Mesothelial cell of epicardium (in vitro differentiated cells): ENCODE results near the gene RFLNA. TPM values are rescaled to one million over a fixed set of nuclear protein-coding genes. Genes with fewer than 3 reads are reported as not detected.

Experiments
- DNase-seq, 2 experiments: peaks; one replicate each; pipeline ENCODE4 v3.0.0; 2021; ENCODE audit warnings: low spot score in 2 of 2; ENCODE audit not compliant: unreplicated experiment in 2 of 2
- H3K27ac Mint-ChIP-seq: 2 replicates; pipeline ENCODE4 v1.8.0; 2021; ENCODE audit warnings: mixed read lengths
- H3K27me3 Mint-ChIP-seq: 2 replicates; pipeline ENCODE4 v1.8.0; 2021; ENCODE audit warnings: low read depth, mixed read lengths
- H3K36me3 Mint-ChIP-seq: 2 replicates; pipeline ENCODE4 v1.8.0; 2021; ENCODE audit warnings: mixed read lengths
- H3K4me1 Mint-ChIP-seq: 2 replicates; pipeline ENCODE4 v1.8.0; 2021; ENCODE audit warnings: mixed read lengths
- H3K4me3 Mint-ChIP-seq: 2 replicates; pipeline ENCODE4 v1.8.0; 2021; ENCODE audit warnings: mild to moderate bottlenecking, moderate library complexity, mixed read lengths
- H3K9me3 Mint-ChIP-seq: 2 replicates; pipeline ENCODE4 v1.8.0; 2021; ENCODE audit warnings: mixed read lengths
- CTCF ChIP-seq: fragments of 200-600 bp; sonication (generic); IDR thresholded peaks from one replicate; pipeline ENCODE4 v1.5.0; 2021; ENCODE audit warnings: antibody characterized with exemption; ENCODE audit not compliant: unreplicated experiment
- total RNA-seq: library from RNA; stranded (reverse); gene quantifications from 3 replicates; pipeline ENCODE4 v1.2.1, GENCODE V29; 2021

RFLNA gene
- total RNA-seq, 1 donor from 2014 or later: 41.0 TPM

GRCh38 chr12:124347805-124348658, 53.1 kb downstream of the RFLNA start:
- Mint-ChIP-seq H3K36me3 (peaks cover 34% of the 10 kb centered on the region), H3K4me1 (no peaks in the 10 kb centered on the region), H3K4me3 (no peak overlapping the region), H3K9me3 (no peaks in the 10 kb centered on the region), H3K27me3 (no peaks in the 10 kb centered on the region), H3K27ac (no peak overlapping the region)
- no peak for DNase-seq
- peak; percentile 69 for TF ChIP-seq CTCF

GRCh38 chr12:124348659-124349380, 53.9 kb downstream of the RFLNA start:
- TF ChIP-seq CTCF: no peak
- Mint-ChIP-seq H3K9me3 (no peaks in the 10 kb centered on the region), H3K27me3 (no peaks in the 10 kb centered on the region), H3K4me3 (no peak overlapping the region), H3K36me3 (peaks cover 34% of the 10 kb centered on the region), H3K27ac (no peak overlapping the region), H3K4me1 (no peaks in the 10 kb centered on the region)
- no peak for DNase-seq

GRCh38 chr12:124350491-124350890, 55.6 kb downstream of the RFLNA start:
- H3K4me3 Mint-ChIP-seq: no peak overlapping the region
- no peak overlapping the region for H3K27ac Mint-ChIP-seq
- no peaks in the 10 kb centered on the region for H3K27me3 Mint-ChIP-seq
- H3K36me3 Mint-ChIP-seq: peaks cover 31% of the 10 kb centered on the region
- no peaks in the 10 kb centered on the region for H3K9me3 Mint-ChIP-seq
- H3K4me1 Mint-ChIP-seq: no peaks in the 10 kb centered on the region
- DNase-seq: no peak
- no peak for TF ChIP-seq CTCF

GRCh38 chr12:124351422-124351821, 56.5 kb downstream of the RFLNA start:
- H3K4me3 Mint-ChIP-seq: no peak overlapping the region
- TF ChIP-seq CTCF: no peak
- H3K36me3 Mint-ChIP-seq: peaks cover 29% of the 10 kb centered on the region
- DNase-seq: no peak
- H3K27ac Mint-ChIP-seq: no peak overlapping the region
- H3K27me3 Mint-ChIP-seq: no peaks in the 10 kb centered on the region
- no peaks in the 10 kb centered on the region for H3K9me3 Mint-ChIP-seq
- H3K4me1 Mint-ChIP-seq: no peaks in the 10 kb centered on the region

- Mint-ChIP-seq H3K36me3 (peaks cover 30% of the 10 kb centered on the region), H3K9me3 (no peaks in the 10 kb centered on the region), H3K4me3 (no peak overlapping the region), H3K4me1 (no peaks in the 10 kb centered on the region), H3K27me3 (no peaks in the 10 kb centered on the region), H3K27ac (no peak overlapping the region)
- no peak for DNase-seq
- no peak for TF ChIP-seq CTCF
Observed at GRCh38 chr12:124352257-124352656, 57.4 kb downstream of the RFLNA start.
